ENCODE results near the gene LSM2. TPM values are rescaled to one million over a fixed set of nuclear protein-coding genes. Genes with fewer than 3 reads are reported as not detected.
A peak's percentile ranks its signal among the peaks of the same experiment; 100 is the strongest.

The LSM2 gene
- total RNA-seq, 1 donor from 2014 or later, result 137 TPM

- Mint-ChIP-seq H3K27ac (no peak overlapping the region), H3K4me1 (ENCODE audit: low read depth) (peaks cover 22% of the 10 kb centered on the region), H3K4me3 (no peak overlapping the region), H3K36me3 (ENCODE audit: low read depth) (peaks cover 29% of the 10 kb centered on the region), H3K27me3 (ENCODE audit: insufficient read depth) (no peaks in the 10 kb centered on the region), H3K9me3 (no peaks in the 10 kb centered on the region)
- DNase-seq (ENCODE audit: low spot score), result no peak
- intact Hi-C loops (cut with micrococcal nuclease), result no loop called here
These were observed 15.3 kb downstream of the LSM2 start for GRCh38 chr6:31791324-31792089.

- peaks cover 34% of the 10 kb centered on the region for H3K36me3 Mint-ChIP-seq (ENCODE audit: low read depth)
- no peaks in the 10 kb centered on the region for H3K27me3 Mint-ChIP-seq (ENCODE audit: insufficient read depth)
- intact Hi-C loops (cut with micrococcal nuclease), result no loop called here
- no peak overlapping the region for H3K4me3 Mint-ChIP-seq
- peaks cover under 1% of the 10 kb centered on the region for H3K4me1 Mint-ChIP-seq (ENCODE audit: low read depth)
- no peaks in the 10 kb centered on the region for H3K9me3 Mint-ChIP-seq
- no peak overlapping the region for H3K27ac Mint-ChIP-seq
- DNase-seq (ENCODE audit: low spot score), result no peak
These were observed 21.3 kb downstream of the LSM2 start for GRCh38 chr6:31785475-31785874.

GRCh38 chr6:31784098-31784925, 22.5 kb downstream of the LSM2 start:
- Mint-ChIP-seq H3K9me3 (no peaks in the 10 kb centered on the region), H3K27ac (peak overlapping the region; percentile 31)

GRCh38 chr6:31782126-31782855, 24.5 kb downstream of the LSM2 start:
- peaks cover 4% of the 10 kb centered on the region for H3K4me1 Mint-ChIP-seq (ENCODE audit: low read depth)
- no peaks in the 10 kb centered on the region for H3K9me3 Mint-ChIP-seq
- H3K27ac Mint-ChIP-seq, result no peak overlapping the region
- H3K36me3 Mint-ChIP-seq (ENCODE audit: low read depth), result peaks cover 28% of the 10 kb centered on the region
- H3K27me3 Mint-ChIP-seq (ENCODE audit: insufficient read depth), result no peaks in the 10 kb centered on the region
- intact Hi-C loops (cut with micrococcal nuclease), result no loop called here
- no peak for DNase-seq (ENCODE audit: low spot score)
- H3K4me3 Mint-ChIP-seq, result no peak overlapping the region

More at GRCh38 chr6:31784098-31784925, 22.5 kb downstream of the LSM2 start:
- Mint-ChIP-seq H3K4me3 (no peak overlapping the region), H3K27me3 (ENCODE audit: insufficient read depth) (no peaks in the 10 kb centered on the region), H3K36me3 (ENCODE audit: low read depth) (peaks cover 29% of the 10 kb centered on the region), H3K4me1 (ENCODE audit: low read depth) (no peaks in the 10 kb centered on the region)
- intact Hi-C loops (cut with micrococcal nuclease), result no loop called here
- DNase-seq (ENCODE audit: low spot score), result no peak

- intact Hi-C loops (cut with micrococcal nuclease), result no loop called here
- Mint-ChIP-seq H3K36me3 (ENCODE audit: low read depth) (peaks cover 28% of the 10 kb centered on the region), H3K4me1 (ENCODE audit: low read depth) (peaks cover 12% of the 10 kb centered on the region), H3K4me3 (no peak overlapping the region), H3K9me3 (no peaks in the 10 kb centered on the region), H3K27me3 (ENCODE audit: insufficient read depth) (no peaks in the 10 kb centered on the region), H3K27ac (no peak overlapping the region)
- DNase-seq (ENCODE audit: low spot score), result no peak
These were observed 25.3 kb downstream of the LSM2 start for GRCh38 chr6:31781244-31782125.

- intact Hi-C loops (cut with micrococcal nuclease), result no loop called here
- Mint-ChIP-seq H3K4me1 (ENCODE audit: low read depth) (peaks cover 19% of the 10 kb centered on the region), H3K4me3 (no peak overlapping the region)
These were observed 26.1 kb downstream of the LSM2 start for GRCh38 chr6:31780507-31781243.

GRCh38 chr6:31779908-31780307, 26.9 kb downstream of the LSM2 start:
- Mint-ChIP-seq H3K4me3 (no peak overlapping the region), H3K27ac (no peak overlapping the region), H3K36me3 (ENCODE audit: low read depth) (peaks cover 28% of the 10 kb centered on the region), H3K9me3 (no peaks in the 10 kb centered on the region), H3K27me3 (ENCODE audit: insufficient read depth) (no peaks in the 10 kb centered on the region), H3K4me1 (ENCODE audit: low read depth) (peaks cover 25% of the 10 kb centered on the region)
- intact Hi-C loops (cut with micrococcal nuclease), result no loop called here
- DNase-seq (ENCODE audit: low spot score), result no peak

More at GRCh38 chr6:31780507-31781243, 26.1 kb downstream of the LSM2 start:
- no peak for DNase-seq (ENCODE audit: low spot score)
- Mint-ChIP-seq H3K27me3 (ENCODE audit: insufficient read depth) (no peaks in the 10 kb centered on the region), H3K9me3 (no peaks in the 10 kb centered on the region), H3K27ac (no peak overlapping the region), H3K36me3 (ENCODE audit: low read depth) (peaks cover 26% of the 10 kb centered on the region)

GRCh38 chr6:31778999-31779885, 27.5 kb downstream of the LSM2 start:
- H3K27ac Mint-ChIP-seq, result no peak overlapping the region
- intact Hi-C loops (cut with micrococcal nuclease), result no loop called here
- no peaks in the 10 kb centered on the region for H3K27me3 Mint-ChIP-seq (ENCODE audit: insufficient read depth)
- H3K9me3 Mint-ChIP-seq, result no peaks in the 10 kb centered on the region
- DNase-seq (ENCODE audit: low spot score), result no peak
- peaks cover 22% of the 10 kb centered on the region for H3K36me3 Mint-ChIP-seq (ENCODE audit: low read depth)
- no peak overlapping the region for H3K4me3 Mint-ChIP-seq
- peaks cover 25% of the 10 kb centered on the region for H3K4me1 Mint-ChIP-seq (ENCODE audit: low read depth)

GRCh38 chr6:31778193-31778592, 28.6 kb downstream of the LSM2 start:
- Mint-ChIP-seq H3K4me3 (no peak overlapping the region), H3K4me1 (ENCODE audit: low read depth) (peaks cover 25% of the 10 kb centered on the region), H3K9me3 (no peaks in the 10 kb centered on the region), H3K27me3 (ENCODE audit: insufficient read depth) (no peaks in the 10 kb centered on the region), H3K36me3 (ENCODE audit: low read depth) (peaks cover 18% of the 10 kb centered on the region), H3K27ac (no peak overlapping the region)
- DNase-seq (ENCODE audit: low spot score), result no peak
- intact Hi-C loops (cut with micrococcal nuclease), result no loop called here

GRCh38 chr6:31777667-31778050, 29.1 kb downstream of the LSM2 start:
- Mint-ChIP-seq H3K27ac (peak overlapping the region; percentile 81), H3K4me1 (ENCODE audit: low read depth) (peaks cover 25% of the 10 kb centered on the region), H3K27me3 (ENCODE audit: insufficient read depth) (no peaks in the 10 kb centered on the region), H3K9me3 (no peaks in the 10 kb centered on the region), H3K4me3 (no peak overlapping the region), H3K36me3 (ENCODE audit: low read depth) (peaks cover 15% of the 10 kb centered on the region)
- no peak for DNase-seq (ENCODE audit: low spot score)
- intact Hi-C loops (cut with micrococcal nuclease), result loop anchor here (1.0 to 2.0 kb wide), 5 partner anchors 18 to 75 kb away; partner anchors contain the start of genes ABHD16A and VARS1

Measured in activated T-helper 1 cell treated with anti-CD3 and anti-CD28 coated beads, Interleukin-12 subunit alpha, Interleukin-12 subunit beta, Interleukin-2, Interleukin-4 antibody, amounts not matched to agents 30 ng/mL and 10 ng/mL and 1 ng/mL, durations not matched to agents 14 hours and 24 hours and 36 hours (primary cell).